ENCODE measurements around the gene ATP10A. TPM values are rescaled to one million over a fixed set of nuclear protein-coding genes. Genes with fewer than 3 reads are reported as not detected.

ATP10A gene
- polyA plus RNA-seq, 1 donor from 2014 or later = not detected

DNA sequence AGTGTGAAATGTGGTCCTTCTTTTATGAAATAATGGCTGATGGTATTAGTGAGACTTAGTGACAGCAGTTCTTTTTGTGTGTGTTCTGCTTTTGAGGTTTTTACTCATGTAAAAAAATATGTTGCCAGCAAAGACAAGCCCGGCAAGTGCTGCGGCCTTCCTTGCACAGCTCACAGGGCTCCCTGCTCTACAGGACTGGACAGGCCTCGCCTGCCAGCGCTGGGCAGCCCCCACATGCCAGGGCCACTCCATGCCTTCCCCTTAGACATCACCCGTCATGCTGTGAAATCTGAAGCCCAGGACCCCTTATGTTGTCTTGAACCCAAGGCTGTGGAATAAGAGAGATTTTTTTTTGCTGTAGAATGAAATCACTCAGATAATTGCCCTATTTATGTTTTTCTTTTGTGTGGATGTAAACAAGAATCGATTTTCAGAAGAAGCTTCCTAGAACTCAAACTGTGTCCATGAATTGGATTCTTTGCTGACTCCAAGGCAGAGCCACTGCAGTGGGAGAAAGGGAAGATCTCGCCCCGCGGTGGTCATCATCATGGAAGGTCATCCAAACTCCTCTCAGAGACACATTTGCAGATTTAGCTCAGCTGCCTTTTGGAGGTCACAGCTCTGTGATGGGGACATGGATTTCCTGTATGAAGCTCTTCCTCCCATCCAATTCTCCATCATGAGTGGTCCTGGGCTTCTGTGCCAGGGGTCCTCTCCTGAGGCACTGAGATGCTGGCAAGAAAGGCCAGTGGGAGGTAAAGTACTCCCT, 150.8 kb downstream of the ATP10A start:
- Histone ChIP-seq H3F3A (ENCODE audit: insufficient read depth, low read length, poor library complexity, severe bottlenecking) (no peaks in the 10 kb centered on the region), H3K4me3 (ENCODE audit: low read length) (no peak overlapping the region), H3K27ac (ENCODE audit: low read length) (no peak overlapping the region), H4K20me1 (ENCODE audit: insufficient read depth) (no peaks in the 10 kb centered on the region), H3K4me2 (ENCODE audit: low read length) (no peak overlapping the region), H2AFZ (ENCODE audit: low read depth, low read length) (no peak overlapping the region), H3K9ac (ENCODE audit: low read length) (no peak overlapping the region), H3K36me3 (ENCODE audit: insufficient read depth, low read length) (no peaks in the 10 kb centered on the region), H3K9me2 (ENCODE audit: insufficient read depth, low read length) (no peaks in the 10 kb centered on the region), H3K9me3 (ENCODE audit: low read length) (no peaks in the 10 kb centered on the region), H3K79me2 (replicated peaks; ENCODE audit: insufficient read depth, low read length) (no peaks in the 10 kb centered on the region), H3K27me3 (ENCODE audit: insufficient read depth, low read depth, low read length) (no peaks in the 10 kb centered on the region)
- TF ChIP-seq, protein P1, sequence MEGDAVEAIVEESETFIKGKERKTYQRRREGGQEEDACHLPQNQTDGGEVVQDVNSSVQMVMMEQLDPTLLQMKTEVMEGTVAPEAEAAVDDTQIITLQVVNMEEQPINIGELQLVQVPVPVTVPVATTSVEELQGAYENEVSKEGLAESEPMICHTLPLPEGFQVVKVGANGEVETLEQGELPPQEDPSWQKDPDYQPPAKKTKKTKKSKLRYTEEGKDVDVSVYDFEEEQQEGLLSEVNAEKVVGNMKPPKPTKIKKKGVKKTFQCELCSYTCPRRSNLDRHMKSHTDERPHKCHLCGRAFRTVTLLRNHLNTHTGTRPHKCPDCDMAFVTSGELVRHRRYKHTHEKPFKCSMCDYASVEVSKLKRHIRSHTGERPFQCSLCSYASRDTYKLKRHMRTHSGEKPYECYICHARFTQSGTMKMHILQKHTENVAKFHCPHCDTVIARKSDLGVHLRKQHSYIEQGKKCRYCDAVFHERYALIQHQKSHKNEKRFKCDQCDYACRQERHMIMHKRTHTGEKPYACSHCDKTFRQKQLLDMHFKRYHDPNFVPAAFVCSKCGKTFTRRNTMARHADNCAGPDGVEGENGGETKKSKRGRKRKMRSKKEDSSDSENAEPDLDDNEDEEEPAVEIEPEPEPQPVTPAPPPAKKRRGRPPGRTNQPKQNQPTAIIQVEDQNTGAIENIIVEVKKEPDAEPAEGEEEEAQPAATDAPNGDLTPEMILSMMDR (IDR thresholded peaks at IDR 0.05; ENCODE audit: poor library complexity, severe bottlenecking) = no peak
- TF ChIP-seq RAD21 (conservative IDR thresholded peaks at IDR 0.05) (no peak), MXI1 (conservative IDR thresholded peaks at IDR 0.05; ENCODE audit: poor library complexity, severe bottlenecking) (no peak)

DNA sequence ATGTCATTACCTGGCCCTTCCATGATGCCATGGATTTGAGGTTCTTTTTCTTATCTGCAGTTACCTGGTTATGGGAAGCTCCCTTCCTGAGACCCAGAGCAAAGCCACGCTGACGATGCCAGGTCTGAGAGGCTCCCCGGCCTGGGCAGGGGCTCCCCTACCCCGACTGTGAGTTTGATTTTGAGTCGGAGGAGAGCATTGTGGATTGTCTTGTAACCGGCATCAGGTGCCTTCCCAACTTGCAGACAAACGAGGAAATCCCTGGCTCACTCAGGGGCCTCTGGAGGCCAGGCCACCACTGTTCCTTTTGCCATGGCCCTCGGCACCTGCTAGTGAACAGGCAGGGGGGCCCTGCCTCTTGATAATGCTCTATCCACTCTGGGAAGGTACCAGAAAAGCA, 151.4 kb downstream of the ATP10A start:
- Histone ChIP-seq H3K9me2 (ENCODE audit: insufficient read depth, low read length) (no peaks in the 10 kb centered on the region), H3K36me3 (ENCODE audit: insufficient read depth, low read length) (no peaks in the 10 kb centered on the region), H3K4me2 (ENCODE audit: low read length) (no peak overlapping the region), H4K20me1 (ENCODE audit: insufficient read depth) (no peaks in the 10 kb centered on the region), H2AFZ (ENCODE audit: low read depth, low read length) (no peak overlapping the region), H3K79me2 (replicated peaks; ENCODE audit: insufficient read depth, low read length) (no peaks in the 10 kb centered on the region), H3K9me3 (ENCODE audit: low read length) (no peaks in the 10 kb centered on the region), H3F3A (ENCODE audit: insufficient read depth, low read length, poor library complexity, severe bottlenecking) (no peaks in the 10 kb centered on the region), H3K4me3 (ENCODE audit: low read length) (no peak overlapping the region), H3K27me3 (ENCODE audit: insufficient read depth, low read depth, low read length) (no peaks in the 10 kb centered on the region), H3K9ac (ENCODE audit: low read length) (no peak overlapping the region), H3K27ac (ENCODE audit: low read length) (no peak overlapping the region)
- TF ChIP-seq RAD21 (conservative IDR thresholded peaks at IDR 0.05) = no peak
- TF ChIP-seq MXI1 (conservative IDR thresholded peaks at IDR 0.05; ENCODE audit: poor library complexity, severe bottlenecking) = no peak
- TF ChIP-seq TAF1 (IDR thresholded peaks at IDR 0.05; ENCODE audit: low read depth) = no peak
- no peak for TF ChIP-seq EZH2 (IDR thresholded peaks at IDR 0.05; ENCODE audit: borderline replicate concordance, insufficient read depth, low read length, poor library complexity, severe bottlenecking)
- TF ChIP-seq POLR2AphosphoS5 (IDR thresholded peaks at IDR 0.05) = no peak

DNA sequence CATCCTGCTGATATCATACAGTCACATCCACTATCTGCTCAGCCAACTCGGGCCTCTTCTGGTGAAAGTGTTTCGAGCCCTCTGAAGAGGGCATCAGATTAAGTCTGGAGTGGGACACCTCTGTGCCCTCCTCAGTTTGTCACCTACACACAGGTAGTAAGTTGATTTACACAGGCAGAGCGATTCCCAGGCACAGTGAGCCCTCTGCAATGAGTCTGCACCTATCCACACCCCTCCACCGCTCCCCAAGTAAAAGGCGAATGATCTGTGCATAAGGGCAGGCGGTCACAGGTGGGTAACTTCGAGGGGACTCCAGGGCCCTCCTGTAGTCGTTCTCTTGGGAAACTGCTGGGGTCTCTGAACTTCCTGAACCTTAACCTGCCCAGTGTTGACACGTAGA, 152.0 kb downstream of the ATP10A start:
- Histone ChIP-seq H4K20me1 (ENCODE audit: insufficient read depth) (no peaks in the 10 kb centered on the region), H3K79me2 (replicated peaks; ENCODE audit: insufficient read depth, low read length) (no peaks in the 10 kb centered on the region), H3K4me3 (ENCODE audit: low read length) (no peak overlapping the region), H3K36me3 (ENCODE audit: insufficient read depth, low read length) (no peaks in the 10 kb centered on the region), H2AFZ (ENCODE audit: low read depth, low read length) (no peak overlapping the region), H3K9ac (ENCODE audit: low read length) (no peak overlapping the region), H3K9me3 (ENCODE audit: low read length) (no peaks in the 10 kb centered on the region), H3K27ac (ENCODE audit: low read length) (no peak overlapping the region), H3F3A (ENCODE audit: insufficient read depth, low read length, poor library complexity, severe bottlenecking) (no peaks in the 10 kb centered on the region), H3K4me2 (ENCODE audit: low read length) (no peak overlapping the region), H3K27me3 (ENCODE audit: insufficient read depth, low read depth, low read length) (no peaks in the 10 kb centered on the region), H3K9me2 (ENCODE audit: insufficient read depth, low read length) (no peaks in the 10 kb centered on the region)
- TF ChIP-seq EP300 (conservative IDR thresholded peaks at IDR 0.05; ENCODE audit: poor library complexity, severe bottlenecking) = no peak
- TF ChIP-seq SMC3 (conservative IDR thresholded peaks at IDR 0.05; ENCODE audit: poor library complexity) = no peak
- TF ChIP-seq, protein P1 (IDR thresholded peaks at IDR 0.05; ENCODE audit: poor library complexity, severe bottlenecking) = no peak
- TF ChIP-seq, protein P2, sequence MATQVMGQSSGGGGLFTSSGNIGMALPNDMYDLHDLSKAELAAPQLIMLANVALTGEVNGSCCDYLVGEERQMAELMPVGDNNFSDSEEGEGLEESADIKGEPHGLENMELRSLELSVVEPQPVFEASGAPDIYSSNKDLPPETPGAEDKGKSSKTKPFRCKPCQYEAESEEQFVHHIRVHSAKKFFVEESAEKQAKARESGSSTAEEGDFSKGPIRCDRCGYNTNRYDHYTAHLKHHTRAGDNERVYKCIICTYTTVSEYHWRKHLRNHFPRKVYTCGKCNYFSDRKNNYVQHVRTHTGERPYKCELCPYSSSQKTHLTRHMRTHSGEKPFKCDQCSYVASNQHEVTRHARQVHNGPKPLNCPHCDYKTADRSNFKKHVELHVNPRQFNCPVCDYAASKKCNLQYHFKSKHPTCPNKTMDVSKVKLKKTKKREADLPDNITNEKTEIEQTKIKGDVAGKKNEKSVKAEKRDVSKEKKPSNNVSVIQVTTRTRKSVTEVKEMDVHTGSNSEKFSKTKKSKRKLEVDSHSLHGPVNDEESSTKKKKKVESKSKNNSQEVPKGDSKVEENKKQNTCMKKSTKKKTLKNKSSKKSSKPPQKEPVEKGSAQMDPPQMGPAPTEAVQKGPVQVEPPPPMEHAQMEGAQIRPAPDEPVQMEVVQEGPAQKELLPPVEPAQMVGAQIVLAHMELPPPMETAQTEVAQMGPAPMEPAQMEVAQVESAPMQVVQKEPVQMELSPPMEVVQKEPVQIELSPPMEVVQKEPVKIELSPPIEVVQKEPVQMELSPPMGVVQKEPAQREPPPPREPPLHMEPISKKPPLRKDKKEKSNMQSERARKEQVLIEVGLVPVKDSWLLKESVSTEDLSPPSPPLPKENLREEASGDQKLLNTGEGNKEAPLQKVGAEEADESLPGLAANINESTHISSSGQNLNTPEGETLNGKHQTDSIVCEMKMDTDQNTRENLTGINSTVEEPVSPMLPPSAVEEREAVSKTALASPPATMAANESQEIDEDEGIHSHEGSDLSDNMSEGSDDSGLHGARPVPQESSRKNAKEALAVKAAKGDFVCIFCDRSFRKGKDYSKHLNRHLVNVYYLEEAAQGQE (IDR thresholded peaks at IDR 0.05; ENCODE audit: borderline replicate concordance) = no peak
- no peak for TF ChIP-seq TAF1 (IDR thresholded peaks at IDR 0.05; ENCODE audit: low read depth)
- TF ChIP-seq RAD21 (conservative IDR thresholded peaks at IDR 0.05) = no peak
- no peak for TF ChIP-seq POLR2AphosphoS5 (IDR thresholded peaks at IDR 0.05)
- TF ChIP-seq EZH2 (IDR thresholded peaks at IDR 0.05; ENCODE audit: borderline replicate concordance, insufficient read depth, low read length, poor library complexity, severe bottlenecking) = no peak
- TF ChIP-seq MXI1 (conservative IDR thresholded peaks at IDR 0.05; ENCODE audit: poor library complexity, severe bottlenecking) = no peak

Data from neural cell (in vitro differentiated cells).